Fibroblast of lung (primary cell): ENCODE results near the gene SSPN.

Experiments
- CTCF ChIP-seq, 2 donors: IDR thresholded peaks in 1 of 2; conservative IDR thresholded peaks in 1 of 2; 1 replicate in 1 of 2; 2 replicates in 1 of 2; pipeline ENCODE4 v1.5.1; 2011 to 2012; ENCODE audit warnings: low read length in 2 of 2, control low read depth in 1 of 2, inconsistent platforms in 1 of 2, low read depth in 1 of 2, mild to moderate bottlenecking in 1 of 2
- EZH2 ChIP-seq: IDR thresholded peaks from 2 replicates; pipeline ENCODE4 v1.5.1; 2012; ENCODE audit warnings: low read length, control low read depth, mild to moderate bottlenecking; ENCODE audit errors: missing control alignments

- TF ChIP-seq CTCF (conservative IDR thresholded peaks at IDR 0.05 in 1 of 2, IDR thresholded peaks at IDR 0.05 in 1 of 2; ENCODE audit: low read depth in 1 of 2, low read length in 2 of 2) = no peak
- no peak for TF ChIP-seq EZH2
These were observed 17.6 kb downstream of the SSPN start for GRCh38 chr12:26212988-26213387.
